Erythroblast (primary cell): ENCODE measurements around the gene VRK2.
"Not testable (repeated sequence)": the region's sequence is repeated elsewhere in the genome, so short reads cannot be mapped to it uniquely, and the experiment has no call there.

Experiments used
- DNase-seq, 2 experiments: peaks; one replicate each; lab custom pipeline; 2025; lab: John Stamatoyannopoulos, UW
- GATA1 ChIP-seq: IDR thresholded peaks from 2 replicates; pipeline ENCODE4 v1.6.1; 2011; ENCODE audit warnings: low read depth, mild to moderate bottlenecking, control low read depth, low read length, moderate library complexity
- POLR2A ChIP-seq: IDR thresholded peaks from 2 replicates; pipeline ENCODE4 v1.6.1; 2011; ENCODE audit warnings: mild to moderate bottlenecking, low read length

Gene VRK2

GRCh38 chr2:58107803-58108710, 61.5 kb downstream of the VRK2 start:
- DNase-seq, result peak in 1 of 2 experiments; percentile 5
- TF ChIP-seq POLR2A, result no peak
- no peak for TF ChIP-seq GATA1

- no peak for TF ChIP-seq GATA1
- no peak for TF ChIP-seq POLR2A
- no peak for DNase-seq
These were observed 62.9 kb downstream of the VRK2 start for GRCh38 chr2:58109481-58109880.

- TF ChIP-seq POLR2A, result no peak
- no peak for TF ChIP-seq GATA1
- peak in 1 of 2 experiments; percentile 3 for DNase-seq
These were observed 64.2 kb downstream of the VRK2 start for GRCh38 chr2:58110765-58111164.

- DNase-seq, result not testable (repeated sequence)
These were observed 67.0 kb downstream of the VRK2 start for GRCh38 chr2:58113563-58113962.

- no peak for DNase-seq
- TF ChIP-seq GATA1 (no peak), POLR2A (no peak)
These were observed 74.1 kb downstream of the VRK2 start for GRCh38 chr2:58120626-58121229.

- no peak for TF ChIP-seq POLR2A
- no peak for TF ChIP-seq GATA1
- no peak for DNase-seq
These were observed 75.4 kb downstream of the VRK2 start for GRCh38 chr2:58122040-58122439.

- TF ChIP-seq GATA1 (no peak), POLR2A (no peak)
- DNase-seq, result peak; percentile 11 to 72
These were observed 75.9 kb downstream of the VRK2 start for GRCh38 chr2:58122540-58122939.

GRCh38 chr2:58127111-58127510, 80.5 kb downstream of the VRK2 start:
- no peak for DNase-seq
- TF ChIP-seq POLR2A, result no peak
- TF ChIP-seq GATA1, result no peak

GRCh38 chr2:58130238-58130637, 83.6 kb downstream of the VRK2 start:
- TF ChIP-seq POLR2A, result no peak
- no peak for TF ChIP-seq GATA1
- DNase-seq, result no peak

- DNase-seq, result no peak
- no peak for TF ChIP-seq POLR2A
- no peak for TF ChIP-seq GATA1
These were observed 84.8 kb downstream of the VRK2 start for GRCh38 chr2:58131191-58132011.

- no peak for TF ChIP-seq POLR2A
- TF ChIP-seq GATA1, result no peak
- DNase-seq, result no peak
These were observed 86.8 kb downstream of the VRK2 start for GRCh38 chr2:58133395-58133794.

- no peak for DNase-seq
- no peak for TF ChIP-seq POLR2A
- TF ChIP-seq GATA1, result no peak
These were observed 89.3 kb downstream of the VRK2 start for GRCh38 chr2:58135861-58136260.

GRCh38 chr2:58137221-58137620, 90.6 kb downstream of the VRK2 start:
- DNase-seq, result no peak
- TF ChIP-seq POLR2A, result no peak
- TF ChIP-seq GATA1, result no peak

GRCh38 chr2:58137856-58138255, 91.2 kb downstream of the VRK2 start:
- no peak for DNase-seq
- TF ChIP-seq GATA1, result no peak
- no peak for TF ChIP-seq POLR2A
